ENCODE data around the gene CDC42EP5.

Gene CDC42EP5

DNA sequence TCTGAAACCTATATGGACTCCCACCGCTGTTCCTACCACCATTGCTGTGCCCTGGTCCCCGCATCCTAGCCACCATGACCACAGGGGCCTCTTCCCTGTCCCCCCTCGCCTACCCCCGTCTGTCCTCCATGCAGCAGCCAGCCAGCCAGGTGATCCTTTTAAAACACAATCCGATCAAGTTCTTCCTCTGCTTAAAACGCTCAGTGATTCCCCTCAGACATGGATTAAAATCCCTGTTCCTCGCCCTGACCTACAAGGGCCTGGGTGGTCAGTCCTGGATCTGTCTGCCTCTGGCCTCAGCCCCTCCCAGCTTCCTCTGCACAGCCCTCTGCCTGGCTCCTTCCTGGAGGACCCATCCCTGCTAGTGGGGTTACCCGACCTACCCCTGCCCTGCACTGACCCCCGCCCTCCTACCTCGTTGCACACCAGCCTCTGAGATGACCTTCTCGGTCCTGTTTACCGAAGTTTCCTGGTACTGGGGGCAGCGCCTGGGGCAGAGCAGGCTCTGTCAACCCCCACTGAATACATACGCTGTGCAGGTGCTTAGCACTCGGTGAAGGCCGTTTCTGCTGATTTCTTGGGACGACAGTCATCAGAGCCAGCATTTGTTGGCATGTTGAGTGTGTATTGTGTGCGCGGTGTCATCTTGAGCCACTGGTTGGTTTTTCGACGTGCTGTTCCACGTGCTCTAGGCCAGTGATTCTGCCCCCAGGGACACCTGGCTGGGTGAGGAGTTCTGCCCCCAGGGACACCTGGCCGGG, 38.8 kb downstream of the CDC42EP5 start:
- Histone ChIP-seq H3K9ac (ENCODE audit: low read depth, low read length) (no peak overlapping the region), H3K9me3 (ENCODE audit: control insufficient read depth, insufficient read depth, low read length) (no peaks in the 10 kb centered on the region), H3K4me1 (ENCODE audit: insufficient read depth, low read length) (peaks cover 16% of the 10 kb centered on the region; the same call in 1 of the 2 replicates)

GRCh38 chr19:54433697-54434096, 39.4 kb downstream of the CDC42EP5 start:
- H3K9me3 ChIP-seq (ENCODE audit: control insufficient read depth, insufficient read depth, low read length) = no peaks in the 10 kb centered on the region
- H3K36me3 ChIP-seq (ENCODE audit: insufficient read depth, low read length) = no peaks in the 10 kb centered on the region; the same call in 1 of the 2 replicates
- H3K4me1 ChIP-seq (ENCODE audit: insufficient read depth, low read length) = peaks cover 16% of the 10 kb centered on the region; the same call in 1 of the 2 replicates
- no peak overlapping the region; the same call in 1 of the 2 replicates for H3K9ac ChIP-seq (ENCODE audit: low read depth, low read length)

More for the DNA sequence above, 38.8 kb downstream of the CDC42EP5 start:
- H3K36me3 ChIP-seq (ENCODE audit: insufficient read depth, low read length) = no peaks in the 10 kb centered on the region; the same call in 1 of the 2 replicates

DNA sequence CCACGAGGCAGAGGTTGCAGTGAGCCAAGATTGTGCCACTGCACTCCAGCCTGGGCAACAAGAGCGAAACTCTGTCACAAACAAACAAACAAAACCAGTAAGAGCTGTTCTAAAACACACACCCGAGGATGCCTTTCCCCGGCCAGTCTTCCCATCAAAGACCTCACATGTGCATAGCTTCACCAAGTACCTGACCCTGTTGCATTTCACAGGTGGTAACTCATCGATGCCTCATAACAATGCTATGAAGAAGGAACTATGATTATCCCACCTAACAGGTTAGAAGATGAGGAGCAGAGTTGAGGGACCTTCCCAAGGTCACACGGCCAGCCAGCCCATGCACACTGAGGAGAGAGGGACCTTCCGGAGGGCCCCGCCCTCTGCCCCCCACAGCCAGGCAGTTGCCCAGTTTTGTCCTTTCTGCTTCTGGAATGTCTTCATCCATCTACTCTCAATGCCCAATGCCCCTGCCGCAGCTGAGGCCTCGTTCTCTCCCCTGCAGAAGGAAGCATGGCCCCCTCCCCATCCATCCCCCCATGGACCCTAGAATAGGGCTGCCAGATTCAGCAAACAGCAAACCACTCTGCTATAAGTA, 40.9 kb downstream of the CDC42EP5 start:
- Histone ChIP-seq H3K9me3 (ENCODE audit: control insufficient read depth, insufficient read depth, low read length) (no peaks in the 10 kb centered on the region), H3K4me1 (ENCODE audit: insufficient read depth, low read length) (peaks cover 16% of the 10 kb centered on the region; the same call in 1 of the 2 replicates), H3K9ac (ENCODE audit: low read depth, low read length) (no peak overlapping the region)

GRCh38 chr19:54431255-54431838, 41.7 kb downstream of the CDC42EP5 start:
- Histone ChIP-seq H3K36me3 (ENCODE audit: insufficient read depth, low read length) (no peaks in the 10 kb centered on the region), H3K4me1 (ENCODE audit: insufficient read depth, low read length) (peaks cover 9% of the 10 kb centered on the region; the same call in 1 of the 2 replicates), H3K9ac (ENCODE audit: low read depth, low read length) (peak overlapping the region; percentile 27; the same call in 1 of the 2 replicates), H3K9me3 (ENCODE audit: control insufficient read depth, insufficient read depth, low read length) (no peaks in the 10 kb centered on the region)

More for the DNA sequence above, 40.9 kb downstream of the CDC42EP5 start:
- H3K36me3 ChIP-seq (ENCODE audit: insufficient read depth, low read length) = no peaks in the 10 kb centered on the region; the same call in 1 of the 2 replicates

GRCh38 chr19:54430306-54431254, 42.5 kb downstream of the CDC42EP5 start:
- H3K9ac ChIP-seq (ENCODE audit: low read depth, low read length) = peak overlapping the region; percentile 81; the same call in 1 of the 2 replicates

GRCh38 chr19:54429545-54430227, 43.4 kb downstream of the CDC42EP5 start:
- Histone ChIP-seq H3K9me3 (ENCODE audit: control insufficient read depth, insufficient read depth, low read length) (no peaks in the 10 kb centered on the region), H3K9ac (ENCODE audit: low read depth, low read length) (peak overlapping the region; percentile 81; the same call in 1 of the 2 replicates), H3K4me1 (ENCODE audit: insufficient read depth, low read length) (no peaks in the 10 kb centered on the region; the same call in 1 of the 2 replicates), H3K36me3 (ENCODE audit: insufficient read depth, low read length) (no peaks in the 10 kb centered on the region)

More at GRCh38 chr19:54430306-54431254, 42.5 kb downstream of the CDC42EP5 start:
- Histone ChIP-seq H3K36me3 (ENCODE audit: insufficient read depth, low read length) (no peaks in the 10 kb centered on the region), H3K9me3 (ENCODE audit: control insufficient read depth, insufficient read depth, low read length) (no peaks in the 10 kb centered on the region), H3K4me1 (ENCODE audit: insufficient read depth, low read length) (peaks cover 5% of the 10 kb centered on the region; the same call in 1 of the 2 replicates)

DNA sequence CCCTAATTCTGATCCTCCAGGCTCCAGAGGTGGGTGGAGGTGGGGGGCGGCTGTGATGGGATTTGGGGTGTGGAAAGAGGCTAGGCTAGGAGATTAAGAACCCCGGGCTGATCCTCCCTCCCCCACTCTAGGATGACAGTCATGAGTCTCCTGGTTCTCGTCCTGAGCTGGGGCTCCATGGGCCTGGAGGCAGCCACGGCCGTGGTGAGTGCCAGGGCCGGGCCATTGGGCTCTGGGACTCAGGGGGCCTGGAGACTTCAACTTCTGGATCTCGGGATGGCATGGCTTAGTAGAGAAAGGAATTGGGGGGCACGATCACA, 44.0 kb downstream of the CDC42EP5 start:
- no peaks in the 10 kb centered on the region; the same call in 1 of the 2 replicates for H3K4me1 ChIP-seq (ENCODE audit: insufficient read depth, low read length)
- no peaks in the 10 kb centered on the region for H3K9me3 ChIP-seq (ENCODE audit: control insufficient read depth, insufficient read depth, low read length)
- H3K36me3 ChIP-seq (ENCODE audit: insufficient read depth, low read length) = no peaks in the 10 kb centered on the region
- H3K9ac ChIP-seq (ENCODE audit: low read depth, low read length) = no peak overlapping the region

DNA sequence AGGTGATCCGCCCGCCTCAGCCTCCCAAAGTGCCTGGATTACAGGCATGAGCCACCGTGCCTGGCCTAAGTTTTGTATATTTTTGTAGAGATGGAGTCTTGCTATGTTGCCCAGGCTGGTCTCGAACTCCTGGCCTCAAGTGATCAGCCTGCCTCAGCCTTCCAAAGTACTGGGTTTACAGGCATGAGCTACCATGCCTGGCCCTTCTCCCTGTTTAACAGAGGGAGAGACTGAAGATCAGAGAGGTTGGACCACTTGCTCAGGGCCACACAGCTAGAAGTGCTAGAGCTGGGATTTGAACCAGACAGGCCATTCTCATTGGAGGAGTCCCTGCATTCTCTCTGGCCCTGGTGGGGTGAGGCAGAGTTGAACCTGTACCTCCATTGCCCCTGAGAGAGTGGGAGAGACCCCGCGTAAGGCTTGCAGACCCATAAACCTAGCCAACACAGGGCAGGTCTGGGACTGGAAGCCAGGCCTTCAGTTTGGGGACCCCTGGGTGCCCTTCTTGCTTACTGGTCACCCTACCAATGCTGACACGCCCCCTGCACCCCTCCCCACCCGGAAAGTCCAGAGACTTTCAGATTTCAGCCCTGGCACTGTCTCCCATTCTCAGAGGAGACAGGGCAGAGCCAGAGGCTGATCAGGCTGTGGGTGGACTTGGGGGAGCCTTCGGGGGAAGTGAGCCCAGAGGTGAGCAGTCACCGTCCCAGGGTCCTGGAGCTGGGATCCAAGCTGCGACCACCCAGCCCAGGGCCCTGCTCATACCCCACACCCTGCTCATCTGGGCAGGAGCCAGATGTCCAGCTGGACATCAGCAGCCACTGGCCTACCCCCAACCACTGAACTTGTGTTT, 44.5 kb downstream of the CDC42EP5 start:
- no peaks in the 10 kb centered on the region for H3K9me3 ChIP-seq (ENCODE audit: control insufficient read depth, insufficient read depth, low read length)
- no peaks in the 10 kb centered on the region for H3K36me3 ChIP-seq (ENCODE audit: insufficient read depth, low read length)
- no peaks in the 10 kb centered on the region; the same call in 1 of the 2 replicates for H3K4me1 ChIP-seq (ENCODE audit: insufficient read depth, low read length)
- H3K9ac ChIP-seq (ENCODE audit: low read depth, low read length) = no peak overlapping the region

DNA sequence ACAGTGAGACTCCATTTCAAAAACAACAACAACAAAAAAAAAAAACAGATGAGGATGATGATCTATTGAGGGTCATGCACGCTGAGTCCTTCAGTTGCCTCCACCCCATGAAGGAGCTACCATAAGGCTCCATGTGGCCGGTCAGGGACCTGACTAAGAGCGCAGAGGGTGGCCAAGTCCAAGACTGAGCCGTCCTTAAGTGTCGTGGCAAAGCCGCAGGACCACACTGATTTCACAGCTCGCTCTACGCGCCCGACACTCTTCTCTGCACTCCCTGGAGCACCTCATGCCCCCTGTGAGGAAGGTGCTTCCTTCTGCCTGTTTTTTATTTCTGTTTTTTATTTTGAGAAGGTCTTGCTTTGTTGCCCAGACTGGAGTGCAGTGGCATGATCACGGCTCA, 45.5 kb downstream of the CDC42EP5 start:
- no peak overlapping the region for H3K9ac ChIP-seq (ENCODE audit: low read depth, low read length)
- H3K36me3 ChIP-seq (ENCODE audit: insufficient read depth, low read length) = no peaks in the 10 kb centered on the region
- H3K9me3 ChIP-seq (ENCODE audit: control insufficient read depth, insufficient read depth, low read length) = no peaks in the 10 kb centered on the region
- no peaks in the 10 kb centered on the region; the same call in 1 of the 2 replicates for H3K4me1 ChIP-seq (ENCODE audit: insufficient read depth, low read length)

DNA sequence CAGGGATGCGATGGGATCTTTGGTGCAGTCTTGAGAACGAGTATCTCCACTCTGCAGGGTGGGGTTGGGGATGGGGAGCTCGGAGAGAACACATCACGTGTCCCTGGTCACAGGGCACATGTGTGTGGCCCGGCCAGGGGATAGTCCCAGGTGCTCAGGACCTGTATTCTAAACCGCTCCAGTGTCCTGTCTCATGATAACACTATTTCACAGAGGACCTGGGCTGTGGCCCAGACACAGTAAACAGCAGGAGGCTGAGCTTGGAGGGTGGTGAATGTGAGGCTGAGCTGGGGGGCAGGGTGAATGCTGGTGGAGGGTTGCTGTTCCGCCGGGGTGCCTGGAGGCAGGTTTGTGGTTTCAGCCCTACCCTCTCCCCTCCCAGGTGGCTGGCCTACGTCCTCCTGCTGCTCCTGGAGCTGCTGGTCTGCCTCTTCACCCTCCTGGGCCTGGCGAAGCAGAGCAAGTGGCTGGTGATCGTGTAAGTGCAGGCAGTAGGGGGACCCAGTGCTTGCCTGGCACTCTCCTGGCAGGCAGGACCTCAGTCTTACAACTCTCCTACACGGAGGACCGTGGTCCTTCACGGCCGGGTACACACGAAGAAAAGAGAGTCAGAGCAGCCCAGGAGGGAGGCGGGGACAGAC, 46.7 kb downstream of the CDC42EP5 start:
- Histone ChIP-seq H3K9me3 (ENCODE audit: control insufficient read depth, insufficient read depth, low read length) (no peaks in the 10 kb centered on the region), H3K36me3 (ENCODE audit: insufficient read depth, low read length) (no peaks in the 10 kb centered on the region)

GRCh38 chr19:54425382-54425723, 47.7 kb downstream of the CDC42EP5 start:
- Histone ChIP-seq H3K9me3 (ENCODE audit: control insufficient read depth, insufficient read depth, low read length) (no peaks in the 10 kb centered on the region), H3K9ac (ENCODE audit: low read depth, low read length) (no peak overlapping the region), H3K4me1 (ENCODE audit: insufficient read depth, low read length) (peaks cover 10% of the 10 kb centered on the region), H3K36me3 (ENCODE audit: insufficient read depth, low read length) (no peaks in the 10 kb centered on the region)

More for the DNA sequence above, 46.7 kb downstream of the CDC42EP5 start:
- H3K9ac ChIP-seq (ENCODE audit: low read depth, low read length) = no peak overlapping the region
- peaks cover 7% of the 10 kb centered on the region for H3K4me1 ChIP-seq (ENCODE audit: insufficient read depth, low read length)

DNA sequence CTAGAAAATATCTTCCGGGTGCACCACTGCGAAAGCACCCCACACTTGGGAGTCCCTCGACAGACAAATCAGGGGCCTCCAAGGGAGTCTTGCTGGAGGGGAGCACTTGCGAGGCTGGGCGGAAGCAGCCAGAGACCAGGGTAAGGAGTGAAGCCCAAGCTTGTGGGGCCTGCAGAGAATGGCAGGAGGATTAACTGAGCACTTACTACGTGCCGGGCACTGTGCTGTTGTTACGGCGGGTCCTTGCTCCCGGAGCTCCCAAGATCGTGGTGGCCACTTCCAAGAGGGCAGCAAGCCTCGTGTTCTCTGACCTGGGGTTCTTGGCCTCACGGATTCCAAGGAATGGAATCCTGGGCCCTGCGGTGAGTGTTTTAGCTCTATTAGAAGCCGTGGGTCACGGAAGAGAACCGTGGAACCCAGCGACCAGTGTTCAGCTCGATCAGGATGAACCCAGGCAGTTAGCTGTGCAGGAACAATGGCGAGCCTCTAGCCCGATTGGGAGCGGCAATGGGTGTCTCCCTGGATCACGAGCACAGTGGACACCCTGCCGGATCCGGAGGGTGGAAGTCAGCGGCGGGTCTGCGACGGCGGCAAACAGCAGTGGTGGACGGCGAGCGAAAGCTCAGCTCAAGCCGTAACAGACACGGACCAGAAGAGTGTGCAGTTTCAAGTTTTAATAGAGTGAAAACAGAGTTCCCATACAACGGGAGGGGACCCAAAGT, 48.3 kb downstream of the CDC42EP5 start:
- H3K9me3 ChIP-seq (ENCODE audit: control insufficient read depth, insufficient read depth, low read length) = no peaks in the 10 kb centered on the region
- peaks cover 10% of the 10 kb centered on the region for H3K4me1 ChIP-seq (ENCODE audit: insufficient read depth, low read length)
- H3K9ac ChIP-seq (ENCODE audit: low read depth, low read length) = no peak overlapping the region
- H3K36me3 ChIP-seq (ENCODE audit: insufficient read depth, low read length) = no peaks in the 10 kb centered on the region
